B cell (primary cell): ENCODE results near the gene S100A4. TPM values are rescaled to one million over a fixed set of nuclear protein-coding genes. Genes with fewer than 3 reads are reported as not detected.
"Not testable (repeated sequence)": the region's sequence is repeated elsewhere in the genome, so short reads cannot be mapped to it uniquely, and the experiment has no call there.

Experiments
- ATAC-seq: fragments of 200-7000 bp; cut with Tn5 transposase; one replicate; pipeline ENCODE4 v1.10.0; 2021; ENCODE audit warnings: low read depth, mild to moderate bottlenecking, moderate number of reproducible peaks, moderate library complexity
- CTCF ChIA-PET: fragments of 350-600 bp; sonication (Branson Sonifier 250); formaldehyde crosslinking; loops from one replicate; lab custom pipeline; 2021; ENCODE audit warnings: antibody characterized with exemption, inconsistent platforms; lab: Charles Lee
- POLR2A ChIA-PET: fragments of 350-600 bp; sonication (Branson Sonifier 250); formaldehyde crosslinking; loops from one replicate; lab custom pipeline; 2021; ENCODE audit warnings: antibody characterized with exemption; lab: Charles Lee
- DNase-seq: peaks from one replicate; pipeline ENCODE4 v3.0.0; 2013
- H2AFZ ChIP-seq: 2 replicates; pipeline ENCODE4 v1.6.1; 2012; ENCODE audit warnings: mild to moderate bottlenecking, low read depth, low read length; ENCODE audit not compliant: insufficient read depth, poor library complexity, severe bottlenecking
- H3K27ac ChIP-seq, 2 donors: 1 replicate in 1 of 2; 2 replicates in 1 of 2; pipeline ENCODE4 v1.5.1; 2012 to 2013; ENCODE audit warnings: low read length in 2 of 2, mild to moderate bottlenecking in 2 of 2, moderate library complexity in 1 of 2
- H3K27me3 ChIP-seq, 4 experiments: fragments of 200-600 bp in 1 of 4; sonication (generic) in 1 of 4; replicated peaks in 1 of 4; 1 replicate in 2 of 4; 2 replicates in 2 of 4; pipeline versions ENCODE4 v1.6.1 to v1.7.0; 2013 to 2016; ENCODE audit warnings: low read length in 3 of 4, mild to moderate bottlenecking in 2 of 4, mixed read lengths in 1 of 4, moderate library complexity in 1 of 4; ENCODE audit not compliant: insufficient read depth in 4 of 4, control insufficient read depth in 3 of 4; ENCODE audit errors: control extremely low read depth in 1 of 4
- H3K36me3 ChIP-seq, 2 experiments: replicated peaks in 1 of 2; 1 replicate in 1 of 2; 2 replicates in 1 of 2; pipeline versions ENCODE4 v1.6.1 to v1.7.1; 2013; ENCODE audit warnings: low read length in 1 of 2; ENCODE audit not compliant: insufficient read depth in 2 of 2, control insufficient read depth in 1 of 2; ENCODE audit errors: control extremely low read depth in 1 of 2, extremely low read depth in 1 of 2
- H3K4me1 ChIP-seq, 2 donors: fragments of 200-600 bp in 1 of 2; sonication (generic) in 1 of 2; 1 replicate in 1 of 2; 2 replicates in 1 of 2; pipeline versions ENCODE4 v1.5.1 to v1.6.1; 2013 to 2017; ENCODE audit warnings: low read length in 2 of 2; ENCODE audit not compliant: control insufficient read depth in 2 of 2, insufficient read depth in 2 of 2
- H3K4me2 ChIP-seq: replicated peaks from 2 replicates; pipeline ENCODE3; 2012; ENCODE audit warnings: mild to moderate bottlenecking, low read depth, low read length; ENCODE audit not compliant: poor library complexity, severe bottlenecking
- H3K4me3 ChIP-seq, 5 experiments: fragments of 200-600 bp in 1 of 5; sonication (generic) in 1 of 5; 1 replicate in 3 of 5; 2 replicates in 2 of 5; pipeline versions ENCODE4 v1.5.1 to v1.7.0; 2011 to 2016; ENCODE audit warnings: low read length in 4 of 5, mild to moderate bottlenecking in 4 of 5, low read depth in 2 of 5, control low read depth in 1 of 5, moderate library complexity in 1 of 5; ENCODE audit not compliant: insufficient read depth in 1 of 5; ENCODE audit errors: control extremely low read depth in 1 of 5, extremely low read depth in 1 of 5
- H3K79me2 ChIP-seq: fragments of 200-600 bp; sonication (generic); one replicate; pipeline ENCODE4 v1.6.0; 2016; ENCODE audit warnings: low read length; ENCODE audit not compliant: control insufficient read depth, insufficient read depth
- H3K9ac ChIP-seq: fragments of 200-600 bp; sonication (generic); 2 replicates; pipeline ENCODE4 v1.6.1; 2017; ENCODE audit warnings: mild to moderate bottlenecking, low read length, moderate library complexity
- H3K9me3 ChIP-seq, 3 donors: one replicate each; pipeline versions ENCODE4 v1.6.1 to v1.7.1; 2013; ENCODE audit warnings: low read length in 2 of 3; ENCODE audit not compliant: control insufficient read depth in 2 of 3, insufficient read depth in 1 of 3; ENCODE audit errors: control extremely low read depth in 1 of 3
- H4K20me1 ChIP-seq: 2 replicates; pipeline ENCODE4 v1.6.0; 2012; ENCODE audit warnings: mild to moderate bottlenecking, low read length; ENCODE audit not compliant: insufficient read depth, control insufficient read depth, poor library complexity, severe bottlenecking
- H3K27ac Mint-ChIP-seq: one replicate; pipeline ENCODE4 v1.8.0; 2021; ENCODE audit warnings: mixed read lengths
- H3K27me3 Mint-ChIP-seq: one replicate; pipeline ENCODE4 v1.8.0; 2021; ENCODE audit warnings: mixed read lengths
- H3K4me1 Mint-ChIP-seq: one replicate; pipeline ENCODE4 v1.8.0; 2021; ENCODE audit warnings: mixed read lengths
- H3K4me3 Mint-ChIP-seq: one replicate; pipeline ENCODE4 v1.8.0; 2021; ENCODE audit warnings: mixed read lengths
- H3K9me3 Mint-ChIP-seq: one replicate; pipeline ENCODE4 v1.8.0; 2022; ENCODE audit warnings: mixed read lengths; ENCODE audit not compliant: insufficient read depth
- EZH2 ChIP-seq: IDR thresholded peaks from 2 replicates; pipeline ENCODE4 v1.6.1; 2012; ENCODE audit warnings: borderline replicate concordance, low read depth, mild to moderate bottlenecking, moderate library complexity, low read length; ENCODE audit not compliant: insufficient read depth, poor library complexity, severe bottlenecking
- WGBS: methylation state at CpG from one replicate; pipeline ENCODE4 v1.1.5; 2013; ENCODE audit warnings: missing lambda C conversion rate; ENCODE audit not compliant: insufficient coverage; 5-methylcytosine and 5-hydroxymethylcytosine counted together
- intact Hi-C: fragments of 100-400 bp; cut with micrococcal nuclease; formaldehyde crosslinking; loops from one replicate; pipeline ENCODE4 v1.10.0; 2022
- polyA plus RNA-seq: library from polyadenylated mRNA; depleted of rRNA; stranded (reverse); fragments of >200 nt; gene quantifications from 2 replicates; pipeline ENCODE4 v1.2.3, GENCODE V29; 2012
- total RNA-seq, 2 donors: library from RNA; stranded (reverse); fragments of 120-200 nt in 1 of 2; gene quantifications; 1 replicate in 1 of 2; 2 replicates in 1 of 2; pipeline versions ENCODE4 v1.2.3 to v1.2.4, GENCODE V29; 2013 to 2022
- TF ChIP-seq, protein P1 (sequence below): fragments of 200-600 bp; IDR thresholded peaks from one replicate; pipeline ENCODE4 v1.8.0; 2022; ENCODE audit warnings: antibody characterized with exemption, mild to moderate bottlenecking

S100A4 gene
- total and polyA plus RNA-seq, 2 donors (not counting 1 experiment from before 2014, with no cell fraction given), result 62.7 to 150 TPM

DNA sequence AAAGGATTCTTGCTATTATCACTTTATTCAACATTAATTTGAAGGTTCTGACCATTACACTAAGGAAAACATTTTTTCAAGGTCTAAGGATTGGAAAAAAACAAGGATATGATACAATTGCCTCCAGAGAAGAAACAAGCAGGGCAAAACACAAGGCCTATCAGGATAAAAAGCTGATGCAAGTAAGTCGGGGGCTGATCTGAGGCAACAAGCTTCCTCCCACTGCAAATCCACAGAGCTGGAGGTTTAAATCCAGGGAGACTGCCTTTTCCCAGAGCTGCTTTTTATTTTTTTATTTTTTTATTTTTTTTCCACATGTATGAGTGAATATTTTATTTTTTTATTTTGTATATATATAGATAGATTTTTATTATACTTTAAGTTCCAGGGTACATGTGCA lies 39.4 kb upstream of the S100A4 start:
- DNase-seq (no peak), ATAC-seq (no peak)
- H3K4me1 ChIP-seq, result no peaks in the 10 kb centered on the region
- Mint-ChIP-seq H3K27me3 (peaks cover 10% of the 10 kb centered on the region), H3K4me1 (no peaks in the 10 kb centered on the region), H3K4me3 (no peak overlapping the region), H3K27ac (no peak overlapping the region), H3K9me3 (no peaks in the 10 kb centered on the region)
- H3K9me3 ChIP-seq, result no peaks in the 10 kb centered on the region
- H4K20me1 ChIP-seq, result no peaks in the 10 kb centered on the region
- no peaks in the 10 kb centered on the region for H3K36me3 ChIP-seq
- TF ChIP-seq, protein P1, sequence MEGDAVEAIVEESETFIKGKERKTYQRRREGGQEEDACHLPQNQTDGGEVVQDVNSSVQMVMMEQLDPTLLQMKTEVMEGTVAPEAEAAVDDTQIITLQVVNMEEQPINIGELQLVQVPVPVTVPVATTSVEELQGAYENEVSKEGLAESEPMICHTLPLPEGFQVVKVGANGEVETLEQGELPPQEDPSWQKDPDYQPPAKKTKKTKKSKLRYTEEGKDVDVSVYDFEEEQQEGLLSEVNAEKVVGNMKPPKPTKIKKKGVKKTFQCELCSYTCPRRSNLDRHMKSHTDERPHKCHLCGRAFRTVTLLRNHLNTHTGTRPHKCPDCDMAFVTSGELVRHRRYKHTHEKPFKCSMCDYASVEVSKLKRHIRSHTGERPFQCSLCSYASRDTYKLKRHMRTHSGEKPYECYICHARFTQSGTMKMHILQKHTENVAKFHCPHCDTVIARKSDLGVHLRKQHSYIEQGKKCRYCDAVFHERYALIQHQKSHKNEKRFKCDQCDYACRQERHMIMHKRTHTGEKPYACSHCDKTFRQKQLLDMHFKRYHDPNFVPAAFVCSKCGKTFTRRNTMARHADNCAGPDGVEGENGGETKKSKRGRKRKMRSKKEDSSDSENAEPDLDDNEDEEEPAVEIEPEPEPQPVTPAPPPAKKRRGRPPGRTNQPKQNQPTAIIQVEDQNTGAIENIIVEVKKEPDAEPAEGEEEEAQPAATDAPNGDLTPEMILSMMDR, result no peak
- TF ChIP-seq EZH2, result no peak
- no peak overlapping the region for H3K4me2 ChIP-seq
- H2AFZ ChIP-seq, result no peak overlapping the region
- POLR2A ChIA-PET, result no interaction called here
- H3K27ac ChIP-seq, result no peak overlapping the region
- 100% methylated on average over 1 of the region's 1 CpG for WGBS
- no peak overlapping the region for H3K9ac ChIP-seq
- intact Hi-C loops, result no loop called here
- no peaks in the 10 kb centered on the region for H3K79me2 ChIP-seq
- no peaks in the 10 kb centered on the region for H3K27me3 ChIP-seq
- no peak overlapping the region for H3K4me3 ChIP-seq
- CTCF ChIA-PET, result interaction anchor here (0.9 to 2.8 kb wide), 2 partner anchors 13 to 16 kb away, joined by 3 to 14 read pairs; no protein-coding TSS in a partner anchor

DNA sequence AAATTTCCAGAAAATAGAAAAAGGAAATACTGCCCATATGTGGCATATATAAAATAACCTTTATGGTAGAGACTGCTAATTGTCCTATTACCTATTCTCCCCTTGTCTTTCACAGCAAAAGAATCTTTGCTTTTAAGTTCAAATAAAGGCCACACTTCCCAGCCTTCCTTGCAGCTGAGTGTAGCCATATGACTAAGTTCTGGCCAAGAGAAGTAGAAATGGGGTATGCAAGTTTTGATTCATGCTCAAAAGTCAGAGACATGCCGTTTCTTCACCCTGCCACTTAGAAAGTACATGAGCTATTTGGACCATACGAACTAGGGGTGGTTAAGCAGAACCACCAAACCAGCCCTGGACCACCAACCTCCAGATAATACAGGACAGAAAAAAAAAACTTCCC lies 38.4 kb upstream of the S100A4 start:
- Histone ChIP-seq H3K27me3 (no peaks in the 10 kb centered on the region), H4K20me1 (no peaks in the 10 kb centered on the region), H3K4me2 (no peak overlapping the region), H3K36me3 (no peaks in the 10 kb centered on the region), H3K9me3 (no peaks in the 10 kb centered on the region), H3K4me3 (no peak overlapping the region), H3K27ac (no peak overlapping the region), H3K79me2 (no peaks in the 10 kb centered on the region), H2AFZ (no peak overlapping the region), H3K4me1 (no peaks in the 10 kb centered on the region), H3K9ac (no peak overlapping the region)
- H3K9me3 Mint-ChIP-seq, result no peaks in the 10 kb centered on the region
- WGBS, result 78% methylated on average over 1 of the region's 2 CpGs
- POLR2A ChIA-PET, result no interaction called here
- no peak overlapping the region for H3K27ac Mint-ChIP-seq
- CTCF ChIA-PET, result no interaction called here
- H3K27me3 Mint-ChIP-seq, result peaks cover 14% of the 10 kb centered on the region
- TF ChIP-seq, protein P1, result no peak
- no peak for TF ChIP-seq EZH2
- DNase-seq, result no peak
- ATAC-seq, result no peak
- no peak overlapping the region for H3K4me3 Mint-ChIP-seq
- intact Hi-C loops, result no loop called here
- no peaks in the 10 kb centered on the region for H3K4me1 Mint-ChIP-seq

DNA sequence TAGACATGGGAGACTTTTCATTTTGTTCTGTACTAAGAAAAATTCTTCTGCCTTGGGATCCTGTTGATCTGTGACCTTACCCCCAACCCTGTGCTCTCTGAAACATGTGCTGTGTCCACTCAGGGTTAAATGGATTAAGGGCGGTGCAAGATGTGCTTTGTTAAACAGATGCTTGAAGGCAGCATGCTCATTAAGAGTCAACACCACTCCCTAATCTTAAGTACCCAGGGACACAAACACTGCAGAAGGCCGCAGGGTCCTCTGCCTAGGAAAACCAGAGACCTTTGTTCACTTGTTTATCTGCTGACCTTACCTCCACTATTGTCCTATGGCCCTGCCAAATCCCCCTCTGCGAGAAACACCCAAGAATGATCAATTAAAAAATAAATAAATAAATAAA lies 37.9 kb upstream of the S100A4 start:
- DNase-seq, POLR2A ChIA-PET, H3K36me3 ChIP-seq, CTCF ChIA-PET, H2AFZ ChIP-seq, H3K27ac ChIP-seq, ATAC-seq, H3K27me3 ChIP-seq, H3K9ac ChIP-seq, H3K4me3 ChIP-seq, H3K79me2 ChIP-seq, H3K9me3 Mint-ChIP-seq, H3K9me3 ChIP-seq, H4K20me1 ChIP-seq, H3K27ac Mint-ChIP-seq, intact Hi-C loops, H3K4me1 Mint-ChIP-seq, H3K4me1 ChIP-seq, H3K4me2 ChIP-seq, H3K4me3 Mint-ChIP-seq: not testable (repeated sequence)
- WGBS, result no CpG with 5 or more reads among the region's 3 CpGs
- peaks cover 14% of the 10 kb centered on the region for H3K27me3 Mint-ChIP-seq
